ENCODE results near the gene ISL2.
"Not testable (repeated sequence)": the region's sequence is repeated elsewhere in the genome, so short reads cannot be mapped to it uniquely, and the experiment has no call there.

The ISL2 gene

GRCh38 chr15:76299786-76300185 lies 36.8 kb upstream of the ISL2 start:
- no peaks in the 10 kb centered on the region for H3K4me1 ChIP-seq (ENCODE audit: insufficient read depth, insufficient read length)
- no peak for TF ChIP-seq SUZ12 (IDR thresholded peaks at IDR 0.05; ENCODE audit: extremely low read depth, insufficient read depth, insufficient read length)
- no peak for TF ChIP-seq ZNF274 (IDR thresholded peaks at IDR 0.05; ENCODE audit: low read depth, low read length)
- no peak for TF ChIP-seq YY1 (IDR thresholded peaks at IDR 0.05; ENCODE audit: insufficient read depth, insufficient read length)
- no peaks in the 10 kb centered on the region for H3K9me3 ChIP-seq (ENCODE audit: insufficient read depth, low read length)
- no peaks in the 10 kb centered on the region for H3K36me3 ChIP-seq (ENCODE audit: insufficient read depth, insufficient read length, low read length)
- H3K27me3 ChIP-seq (ENCODE audit: insufficient read depth, insufficient read length) = no peaks in the 10 kb centered on the region
- H3K9ac ChIP-seq (ENCODE audit: insufficient read length, low read depth) = no peak overlapping the region
- no peak for DNase-seq (ENCODE audit: low read depth, low spot score)
- H3K4me3 ChIP-seq (ENCODE audit: insufficient read length, low read depth) = no peak overlapping the region

GRCh38 chr15:76303909-76304308 lies 32.7 kb upstream of the ISL2 start:
- Histone ChIP-seq H3K36me3 (ENCODE audit: insufficient read depth, insufficient read length, low read length) (no peaks in the 10 kb centered on the region), H3K9me3 (ENCODE audit: insufficient read depth, low read length) (no peaks in the 10 kb centered on the region), H3K27me3 (ENCODE audit: insufficient read depth, insufficient read length) (no peaks in the 10 kb centered on the region), H3K4me3 (ENCODE audit: insufficient read length, low read depth) (no peak overlapping the region), H3K9ac (ENCODE audit: insufficient read length, low read depth) (no peak overlapping the region), H3K4me1 (ENCODE audit: insufficient read depth, insufficient read length) (no peaks in the 10 kb centered on the region)
- no peak for TF ChIP-seq ZNF274 (IDR thresholded peaks at IDR 0.05; ENCODE audit: low read depth, low read length)
- no peak for TF ChIP-seq YY1 (IDR thresholded peaks at IDR 0.05; ENCODE audit: insufficient read depth, insufficient read length)
- no peak for TF ChIP-seq SUZ12 (IDR thresholded peaks at IDR 0.05; ENCODE audit: extremely low read depth, insufficient read depth, insufficient read length)
- no peak for DNase-seq (ENCODE audit: low read depth, low spot score)

GRCh38 chr15:76309601-76310330 lies 26.8 kb upstream of the ISL2 start:
- Histone ChIP-seq H3K4me3 (ENCODE audit: insufficient read length, low read depth) (peak overlapping the region; percentile 84), H3K36me3 (ENCODE audit: insufficient read depth, insufficient read length, low read length) (no peaks in the 10 kb centered on the region), H3K9me3 (ENCODE audit: insufficient read depth, low read length) (no peaks in the 10 kb centered on the region), H3K4me1 (ENCODE audit: insufficient read depth, insufficient read length) (peaks cover 9% of the 10 kb centered on the region), H3K9ac (ENCODE audit: insufficient read length, low read depth) (no peak overlapping the region), H3K27me3 (ENCODE audit: insufficient read depth, insufficient read length) (no peaks in the 10 kb centered on the region)
- no peak for DNase-seq (ENCODE audit: low read depth, low spot score)
- no peak for TF ChIP-seq YY1 (IDR thresholded peaks at IDR 0.05; ENCODE audit: insufficient read depth, insufficient read length)
- TF ChIP-seq ZNF274 (IDR thresholded peaks at IDR 0.05; ENCODE audit: low read depth, low read length) = no peak
- TF ChIP-seq SUZ12 (IDR thresholded peaks at IDR 0.05; ENCODE audit: extremely low read depth, insufficient read depth, insufficient read length) = no peak

- no peaks in the 10 kb centered on the region for H3K36me3 ChIP-seq (ENCODE audit: insufficient read depth, insufficient read length, low read length)
- TF ChIP-seq ZNF274 (IDR thresholded peaks at IDR 0.05; ENCODE audit: low read depth, low read length) (no peak), SUZ12 (IDR thresholded peaks at IDR 0.05; ENCODE audit: extremely low read depth, insufficient read depth, insufficient read length) (no peak), YY1 (IDR thresholded peaks at IDR 0.05; ENCODE audit: insufficient read depth, insufficient read length) (no peak)
- H3K4me1 ChIP-seq (ENCODE audit: insufficient read depth, insufficient read length) = peaks cover 9% of the 10 kb centered on the region
- H3K4me3 ChIP-seq (ENCODE audit: insufficient read length, low read depth) = peak overlapping the region; percentile 84
- H3K27me3 ChIP-seq (ENCODE audit: insufficient read depth, insufficient read length) = no peaks in the 10 kb centered on the region
- peak overlapping the region; percentile 93 for H3K9ac ChIP-seq (ENCODE audit: insufficient read length, low read depth)
- no peak for DNase-seq (ENCODE audit: low read depth, low spot score)
- H3K9me3 ChIP-seq (ENCODE audit: insufficient read depth, low read length) = no peaks in the 10 kb centered on the region
Measured at GRCh38 chr15:76310475-76311099, 26.0 kb upstream of the ISL2 start.

- H3K9ac ChIP-seq (ENCODE audit: insufficient read length, low read depth) = peak within 1 kb of the TSS; percentile 93
- H3K9me3 ChIP-seq (ENCODE audit: insufficient read depth, low read length) = no peaks in the 10 kb centered on the region
- no peaks in the 10 kb centered on the region for H3K36me3 ChIP-seq (ENCODE audit: insufficient read depth, insufficient read length, low read length)
- TF ChIP-seq YY1 (IDR thresholded peaks at IDR 0.05; ENCODE audit: insufficient read depth, insufficient read length) = no peak
- TF ChIP-seq ZNF274 (IDR thresholded peaks at IDR 0.05; ENCODE audit: low read depth, low read length) = no peak
- no peak for TF ChIP-seq SUZ12 (IDR thresholded peaks at IDR 0.05; ENCODE audit: extremely low read depth, insufficient read depth, insufficient read length)
- peak within 1 kb of the TSS; percentile 84 for H3K4me3 ChIP-seq (ENCODE audit: insufficient read length, low read depth)
- H3K4me1 ChIP-seq (ENCODE audit: insufficient read depth, insufficient read length) = peaks cover 9% of the 10 kb centered on the region
- peak; percentile 97 for DNase-seq (ENCODE audit: low read depth, low spot score)
- no peaks in the 10 kb centered on the region for H3K27me3 ChIP-seq (ENCODE audit: insufficient read depth, insufficient read length)
Measured at GRCh38 chr15:76311100-76311953, 25.2 kb upstream of the ISL2 start, which contains the start of gene ETFA. TSS of gene ETFA (minus strand) at chr15:76311469. CDS start at chr15:76311388, 81 bp downstream.

GRCh38 chr15:76312540-76313174 lies 23.9 kb upstream of the ISL2 start:
- Histone ChIP-seq H3K4me3 (ENCODE audit: insufficient read length, low read depth) (no peak overlapping the region), H3K27me3 (ENCODE audit: insufficient read depth, insufficient read length) (no peaks in the 10 kb centered on the region), H3K9me3 (ENCODE audit: insufficient read depth, low read length) (no peaks in the 10 kb centered on the region), H3K4me1 (ENCODE audit: insufficient read depth, insufficient read length) (peaks cover 9% of the 10 kb centered on the region), H3K36me3 (ENCODE audit: insufficient read depth, insufficient read length, low read length) (no peaks in the 10 kb centered on the region), H3K9ac (ENCODE audit: insufficient read length, low read depth) (no peak overlapping the region)
- DNase-seq (ENCODE audit: low read depth, low spot score) = no peak
- TF ChIP-seq YY1 (IDR thresholded peaks at IDR 0.05; ENCODE audit: insufficient read depth, insufficient read length) (no peak), ZNF274 (IDR thresholded peaks at IDR 0.05; ENCODE audit: low read depth, low read length) (no peak), SUZ12 (IDR thresholded peaks at IDR 0.05; ENCODE audit: extremely low read depth, insufficient read depth, insufficient read length) (no peak)

GRCh38 chr15:76313175-76313567 lies 23.4 kb upstream of the ISL2 start:
- H3K4me1 ChIP-seq (ENCODE audit: insufficient read depth, insufficient read length); H3K4me3 ChIP-seq (ENCODE audit: insufficient read length, low read depth); H3K9me3 ChIP-seq (ENCODE audit: insufficient read depth, low read length); DNase-seq (ENCODE audit: low read depth, low spot score); H3K9ac ChIP-seq (ENCODE audit: insufficient read length, low read depth); H3K27me3 ChIP-seq (ENCODE audit: insufficient read depth, insufficient read length); H3K36me3 ChIP-seq (ENCODE audit: insufficient read depth, insufficient read length, low read length): not testable (repeated sequence)
